Type B pancreatic cell (in vitro differentiated cells): Measurements from ENCODE around the gene POU2F3. TPM values are rescaled to one million over a fixed set of nuclear protein-coding genes. Genes with fewer than 3 reads are reported as not detected.

Experiments
- DNase-seq: peaks from one replicate; pipeline ENCODE4 v3.0.0; 2021; ENCODE audit warnings: mixed read lengths; ENCODE audit not compliant: unreplicated experiment; ENCODE audit errors: extremely low spot score
- H3K27ac Mint-ChIP-seq: 2 replicates; pipeline ENCODE4 v1.8.0; 2021; ENCODE audit warnings: mild to moderate bottlenecking, mixed read lengths
- H3K27me3 Mint-ChIP-seq: 2 replicates; pipeline ENCODE4 v1.8.0; 2021; ENCODE audit warnings: mixed read lengths
- H3K36me3 Mint-ChIP-seq: 2 replicates; pipeline ENCODE4 v1.8.0; 2021; ENCODE audit warnings: mixed read lengths
- H3K4me1 Mint-ChIP-seq: one replicate; pipeline ENCODE4 v1.8.0; 2021; ENCODE audit warnings: mixed read lengths; ENCODE audit not compliant: unreplicated experiment
- H3K4me3 Mint-ChIP-seq: 2 replicates; pipeline ENCODE4 v1.8.0; 2021; ENCODE audit warnings: mild to moderate bottlenecking, mixed read lengths
- H3K9me3 Mint-ChIP-seq: 2 replicates; pipeline ENCODE4 v1.8.0; 2021; ENCODE audit warnings: mixed read lengths
- CTCF ChIP-seq: fragments of 200-600 bp; sonication (generic); conservative IDR thresholded peaks from 2 replicates; pipeline ENCODE4 v1.5.0; 2021; ENCODE audit warnings: antibody characterized with exemption, mild to moderate bottlenecking
- total RNA-seq: library from RNA; stranded (reverse); gene quantifications from 2 replicates; pipeline ENCODE4 v1.2.1, GENCODE V29; 2021; ENCODE audit warnings: low replicate concordance

Gene POU2F3
- total RNA-seq, 1 donor from 2014 or later, result 1.4 TPM

- TF ChIP-seq CTCF, result no peak
- Mint-ChIP-seq H3K27me3 (peaks cover 64% of the 10 kb centered on the region), H3K36me3 (no peaks in the 10 kb centered on the region), H3K4me1 (no peaks in the 10 kb centered on the region), H3K9me3 (peaks cover 6% of the 10 kb centered on the region), H3K4me3 (no peak overlapping the region), H3K27ac (no peak overlapping the region)
- DNase-seq, result no peak
These were observed 22.0 kb downstream of the POU2F3 start for GRCh38 chr11:120261931-120262330.

- TF ChIP-seq CTCF, result no peak
- Mint-ChIP-seq H3K27ac (no peak overlapping the region), H3K4me1 (no peaks in the 10 kb centered on the region), H3K36me3 (no peaks in the 10 kb centered on the region), H3K27me3 (peaks cover 45% of the 10 kb centered on the region), H3K4me3 (no peak overlapping the region), H3K9me3 (peaks cover 6% of the 10 kb centered on the region)
- DNase-seq, result no peak
These were observed 27.4 kb downstream of the POU2F3 start for GRCh38 chr11:120267319-120267718.

- Mint-ChIP-seq H3K27ac (no peak overlapping the region), H3K4me1 (no peaks in the 10 kb centered on the region), H3K4me3 (no peak overlapping the region), H3K27me3 (peaks cover 48% of the 10 kb centered on the region), H3K9me3 (peaks cover 6% of the 10 kb centered on the region), H3K36me3 (no peaks in the 10 kb centered on the region)
- DNase-seq, result no peak
- TF ChIP-seq CTCF, result no peak
These were observed 28.7 kb downstream of the POU2F3 start for GRCh38 chr11:120268686-120269085.

- Mint-ChIP-seq H3K27me3 (peaks cover 45% of the 10 kb centered on the region), H3K4me3 (no peak overlapping the region), H3K36me3 (no peaks in the 10 kb centered on the region), H3K9me3 (peaks cover 6% of the 10 kb centered on the region), H3K4me1 (no peaks in the 10 kb centered on the region), H3K27ac (no peak overlapping the region)
- DNase-seq, result no peak
- no peak for TF ChIP-seq CTCF
These were observed 30.4 kb downstream of the POU2F3 start for GRCh38 chr11:120270386-120270785.

- DNase-seq, result no peak
- H3K9me3 Mint-ChIP-seq, result no peaks in the 10 kb centered on the region
- H3K27ac Mint-ChIP-seq, result no peak overlapping the region
- H3K27me3 Mint-ChIP-seq, result peaks cover 33% of the 10 kb centered on the region
- H3K36me3 Mint-ChIP-seq, result no peaks in the 10 kb centered on the region
- no peaks in the 10 kb centered on the region for H3K4me1 Mint-ChIP-seq
- no peak for TF ChIP-seq CTCF
- no peak overlapping the region for H3K4me3 Mint-ChIP-seq
These were observed 31.7 kb downstream of the POU2F3 start for GRCh38 chr11:120271672-120272071.

GRCh38 chr11:120272303-120272702 lies 32.4 kb downstream of the POU2F3 start:
- H3K4me3 Mint-ChIP-seq, result no peak overlapping the region
- no peak overlapping the region for H3K27ac Mint-ChIP-seq
- no peak for DNase-seq
- H3K27me3 Mint-ChIP-seq, result peaks cover 30% of the 10 kb centered on the region
- TF ChIP-seq CTCF, result no peak
- no peaks in the 10 kb centered on the region for H3K36me3 Mint-ChIP-seq
- no peaks in the 10 kb centered on the region for H3K9me3 Mint-ChIP-seq
- H3K4me1 Mint-ChIP-seq, result no peaks in the 10 kb centered on the region
